ENCODE data around the gene DNAJC8. TPM values are rescaled to one million over a fixed set of nuclear protein-coding genes. Genes with fewer than 3 reads are reported as not detected.

The DNAJC8 gene
- polyA plus RNA-seq, 1 of the 3 experiments (the other 2 are of a cell fraction), result 50.9 TPM

DNA sequence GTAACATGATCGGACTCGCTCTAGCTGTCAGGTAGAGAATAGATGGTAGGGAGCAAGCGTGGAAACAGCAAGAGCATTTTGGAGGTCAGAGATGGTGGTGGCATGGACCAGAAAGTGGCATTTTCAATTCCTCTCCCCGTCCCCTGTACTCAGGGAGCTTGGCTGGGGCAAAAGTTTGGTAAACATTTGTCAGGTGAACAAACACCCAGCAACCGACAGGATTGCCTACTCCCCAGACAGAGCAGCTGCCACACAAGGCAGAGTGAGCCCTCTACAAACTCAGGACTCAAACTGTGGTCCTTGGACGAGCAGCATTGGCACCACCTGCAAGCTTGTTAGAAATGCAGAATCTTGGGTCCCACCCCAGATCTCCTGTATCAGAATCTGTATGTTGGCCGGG lies 70.7 kb downstream of the DNAJC8 start:
- Histone ChIP-seq H3K27ac (ENCODE audit: low read depth in 2 of 2, low read length in 1 of 2) (no peak overlapping the region), H3K36me3 (replicated peaks in 1 of 2; ENCODE audit: control insufficient read depth in 1 of 2, insufficient read depth in 2 of 2, low read length in 1 of 2) (no peaks in the 10 kb centered on the region), H3K9ac (no peak overlapping the region), H3K79me2 (ENCODE audit: insufficient read depth) (no peaks in the 10 kb centered on the region), H3K4me2 (no peak overlapping the region), H3F3A (replicated peaks; ENCODE audit: insufficient read depth) (no peaks in the 10 kb centered on the region), H3K4me1 (ENCODE audit: control insufficient read depth in 1 of 2, insufficient read depth in 2 of 2, low read depth in 1 of 2, low read length in 1 of 2) (no peaks in the 10 kb centered on the region; a peak in 1 of 4 replicates), H2AFZ (ENCODE audit: low read depth) (no peak overlapping the region), H3K9me2 (no peaks in the 10 kb centered on the region), H4K20me1 (ENCODE audit: insufficient read depth) (no peaks in the 10 kb centered on the region), H3K27me3 (ENCODE audit: insufficient read depth) (no peaks in the 10 kb centered on the region), H3K4me3 (ENCODE audit: low read depth in 2 of 2, low read length in 1 of 2) (no peak overlapping the region), H3K9me3 (no peaks in the 10 kb centered on the region)
- CTCF ChIA-PET, result no interaction called here
- TF ChIP-seq MXI1 (IDR thresholded peaks at IDR 0.05; ENCODE audit: low read depth, low read length) (no peak), NFIC (IDR thresholded peaks at IDR 0.05; ENCODE audit: borderline replicate concordance) (no peak), RCOR1 (IDR thresholded peaks at IDR 0.05; ENCODE audit: low read length) (no peak), FOSL2 (IDR thresholded peaks at IDR 0.05; ENCODE audit: borderline replicate concordance, low read depth) (no peak), TCF12 (IDR thresholded peaks at IDR 0.05) (no peak), TAF1 (IDR thresholded peaks at IDR 0.05; ENCODE audit: borderline replicate concordance, low read depth, low read length) (no peak), SIN3A (IDR thresholded peaks at IDR 0.05; ENCODE audit: borderline replicate concordance, low read depth, low read length) (no peak), ELF1 (IDR thresholded peaks at IDR 0.05) (no peak), RXRA (IDR thresholded peaks at IDR 0.05; ENCODE audit: borderline replicate concordance, low read depth) (no peak), RAD21 (IDR thresholded peaks at IDR 0.05; ENCODE audit: low read length) (no peak), POLR2AphosphoS5 (IDR thresholded peaks at IDR 0.05; ENCODE audit: low read depth, low read length) (no peak), GATA2 (CRISPR knock-in tag; IDR thresholded peaks at IDR 0.05) (no peak), JUND (IDR thresholded peaks at IDR 0.05) (no peak), FOXJ3 (CRISPR knock-in tag; IDR thresholded peaks at IDR 0.05) (no peak)
- TF ChIP-seq, protein P1, sequence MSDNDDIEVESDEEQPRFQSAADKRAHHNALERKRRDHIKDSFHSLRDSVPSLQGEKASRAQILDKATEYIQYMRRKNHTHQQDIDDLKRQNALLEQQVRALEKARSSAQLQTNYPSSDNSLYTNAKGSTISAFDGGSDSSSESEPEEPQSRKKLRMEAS (IDR thresholded peaks at IDR 0.05; ENCODE audit: low read depth), result no peak
- TF ChIP-seq, protein P2, sequence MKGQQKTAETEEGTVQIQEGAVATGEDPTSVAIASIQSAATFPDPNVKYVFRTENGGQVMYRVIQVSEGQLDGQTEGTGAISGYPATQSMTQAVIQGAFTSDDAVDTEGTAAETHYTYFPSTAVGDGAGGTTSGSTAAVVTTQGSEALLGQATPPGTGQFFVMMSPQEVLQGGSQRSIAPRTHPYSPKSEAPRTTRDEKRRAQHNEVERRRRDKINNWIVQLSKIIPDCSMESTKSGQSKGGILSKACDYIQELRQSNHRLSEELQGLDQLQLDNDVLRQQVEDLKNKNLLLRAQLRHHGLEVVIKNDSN (IDR thresholded peaks at IDR 0.05; ENCODE audit: borderline replicate concordance, low read depth), result no peak
- TF ChIP-seq, protein P3, sequence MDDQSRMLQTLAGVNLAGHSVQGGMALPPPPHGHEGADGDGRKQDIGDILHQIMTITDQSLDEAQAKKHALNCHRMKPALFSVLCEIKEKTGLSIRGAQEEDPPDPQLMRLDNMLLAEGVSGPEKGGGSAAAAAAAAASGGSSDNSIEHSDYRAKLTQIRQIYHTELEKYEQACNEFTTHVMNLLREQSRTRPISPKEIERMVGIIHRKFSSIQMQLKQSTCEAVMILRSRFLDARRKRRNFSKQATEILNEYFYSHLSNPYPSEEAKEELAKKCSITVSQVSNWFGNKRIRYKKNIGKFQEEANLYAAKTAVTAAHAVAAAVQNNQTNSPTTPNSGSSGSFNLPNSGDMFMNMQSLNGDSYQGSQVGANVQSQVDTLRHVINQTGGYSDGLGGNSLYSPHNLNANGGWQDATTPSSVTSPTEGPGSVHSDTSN (IDR thresholded peaks at IDR 0.05), result no peak
- TF ChIP-seq, protein P4, sequence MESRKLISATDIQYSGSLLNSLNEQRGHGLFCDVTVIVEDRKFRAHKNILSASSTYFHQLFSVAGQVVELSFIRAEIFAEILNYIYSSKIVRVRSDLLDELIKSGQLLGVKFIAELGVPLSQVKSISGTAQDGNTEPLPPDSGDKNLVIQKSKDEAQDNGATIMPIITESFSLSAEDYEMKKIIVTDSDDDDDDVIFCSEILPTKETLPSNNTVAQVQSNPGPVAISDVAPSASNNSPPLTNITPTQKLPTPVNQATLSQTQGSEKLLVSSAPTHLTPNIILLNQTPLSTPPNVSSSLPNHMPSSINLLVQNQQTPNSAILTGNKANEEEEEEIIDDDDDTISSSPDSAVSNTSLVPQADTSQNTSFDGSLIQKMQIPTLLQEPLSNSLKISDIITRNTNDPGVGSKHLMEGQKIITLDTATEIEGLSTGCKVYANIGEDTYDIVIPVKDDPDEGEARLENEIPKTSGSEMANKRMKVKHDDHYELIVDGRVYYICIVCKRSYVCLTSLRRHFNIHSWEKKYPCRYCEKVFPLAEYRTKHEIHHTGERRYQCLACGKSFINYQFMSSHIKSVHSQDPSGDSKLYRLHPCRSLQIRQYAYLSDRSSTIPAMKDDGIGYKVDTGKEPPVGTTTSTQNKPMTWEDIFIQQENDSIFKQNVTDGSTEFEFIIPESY (IDR thresholded peaks at IDR 0.05; ENCODE audit: borderline replicate concordance, low read depth), result no peak
- DNase-seq, result no peak
- POLR2A ChIA-PET, result no interaction called here
- 80% methylated on average over 6 of the region's 7 CpGs for WGBS (ENCODE audit: low lambda C conversion rate)
